Activated CD8-positive, alpha-beta memory T cell treated with anti-CD3 and anti-CD28 coated beads, Interleukin-2, amount 50 U/mL, for 24 hours (primary cell): ENCODE data around the gene RFC4.

Experiments
- DNase-seq: peaks from one replicate; pipeline ENCODE4 v3.0.0-alpha.2; 2020; ENCODE audit errors: extremely low read depth

RFC4 gene

DNA sequence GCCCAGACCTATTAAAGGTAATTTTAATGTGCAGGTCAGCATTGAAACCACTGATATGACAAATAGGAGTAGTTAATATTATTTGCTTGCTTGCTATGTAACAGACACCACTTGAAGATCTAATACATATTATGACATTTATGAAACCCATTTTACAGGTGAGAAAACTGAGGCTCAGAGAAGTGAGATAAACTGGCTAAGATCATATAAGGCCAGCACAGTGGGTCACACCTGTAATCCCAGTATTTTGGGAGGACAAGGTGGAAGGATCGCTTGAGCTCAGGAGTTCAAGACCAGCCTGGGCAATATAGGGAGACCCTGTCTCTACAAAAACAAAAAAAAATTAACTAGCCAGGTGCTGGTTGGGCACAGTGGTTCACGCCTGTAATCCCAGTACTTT, 56.0 kb downstream of the RFC4 start:
- no peak for DNase-seq

DNA sequence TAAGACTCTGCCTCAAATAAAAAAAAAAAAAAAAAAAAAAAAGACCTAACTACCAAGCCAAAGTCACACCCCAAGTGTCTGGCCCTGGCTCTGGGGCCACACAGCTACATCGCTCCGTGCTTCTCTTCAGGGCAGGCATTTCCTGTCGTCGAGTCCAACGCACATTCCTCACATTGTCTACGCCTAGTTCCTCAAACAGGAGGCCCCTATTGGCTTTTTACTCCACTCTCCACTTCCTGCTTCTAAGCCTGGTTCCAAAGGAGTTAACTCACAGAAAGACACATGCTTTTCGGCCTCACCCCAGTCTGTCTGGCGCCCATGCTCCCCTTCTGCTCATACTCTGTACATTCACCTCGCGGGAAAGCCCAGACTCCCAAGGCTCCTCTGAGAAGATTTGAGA, 60.3 kb downstream of the RFC4 start:
- DNase-seq: no peak

DNA sequence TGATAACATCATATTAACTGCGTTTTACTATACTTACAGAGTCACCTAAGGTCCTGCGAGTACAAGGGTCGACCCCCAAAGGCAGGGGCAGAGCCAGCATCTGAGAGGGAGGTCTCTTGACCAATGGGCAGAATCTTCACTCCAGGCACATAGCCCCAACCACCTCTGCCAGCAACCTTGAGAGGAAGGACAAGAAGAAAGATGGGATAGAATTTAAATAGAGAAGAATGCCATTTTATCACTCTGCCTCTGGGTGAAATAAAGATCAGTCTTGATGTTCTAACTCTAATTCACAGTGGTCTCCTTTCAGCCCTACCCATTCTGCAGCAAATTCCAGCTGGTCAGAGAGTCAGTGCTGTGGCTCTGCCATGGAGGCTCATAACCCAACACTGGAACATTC, 62.6 kb downstream of the RFC4 start:
- no peak for DNase-seq

DNA sequence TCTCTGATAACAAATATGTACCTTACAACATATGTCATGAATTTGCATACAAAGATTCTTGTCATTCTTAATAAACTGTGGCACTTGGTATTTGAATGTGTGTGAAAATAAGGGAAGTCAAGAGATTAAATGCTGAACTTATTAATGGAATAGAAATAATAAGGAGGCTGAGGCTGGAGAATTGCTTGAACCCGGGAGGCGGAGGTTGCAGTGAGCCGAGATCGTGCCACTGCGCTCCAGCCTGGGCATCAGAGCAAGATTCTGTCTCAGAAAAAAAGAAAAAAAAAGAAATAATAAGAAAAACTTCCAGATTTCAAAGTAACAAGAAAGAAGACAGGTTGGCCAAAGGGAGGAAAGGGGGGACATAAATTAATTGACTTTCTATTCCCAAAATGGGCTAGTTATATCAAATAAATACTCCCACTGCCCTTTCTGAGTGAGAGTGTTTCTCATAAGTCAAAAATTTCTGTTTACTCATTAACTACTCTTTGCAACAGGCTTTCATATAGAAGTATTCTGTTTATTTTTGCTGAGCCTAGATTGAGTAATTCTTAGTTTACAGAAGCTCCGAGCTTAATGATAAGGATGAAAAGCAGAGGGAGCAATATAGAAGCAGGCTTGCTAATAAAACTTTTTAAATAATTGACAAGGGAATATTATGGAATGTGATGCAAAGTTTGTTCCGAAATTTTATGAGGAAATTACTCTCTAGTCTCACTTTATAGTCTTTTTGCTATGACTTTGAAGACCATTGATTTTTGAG, 63.5 kb downstream of the RFC4 start:
- DNase-seq: no peak
